ENCODE measurements around the gene LMX1B.

- no peak for TF ChIP-seq CTCF (IDR thresholded peaks at IDR 0.05)
- no peak for TF ChIP-seq ZBTB33 (IDR thresholded peaks at IDR 0.05; ENCODE audit: borderline replicate concordance, low read depth)
- no peak for TF ChIP-seq JUND (IDR thresholded peaks at IDR 0.05)
- TF ChIP-seq, protein P1, sequence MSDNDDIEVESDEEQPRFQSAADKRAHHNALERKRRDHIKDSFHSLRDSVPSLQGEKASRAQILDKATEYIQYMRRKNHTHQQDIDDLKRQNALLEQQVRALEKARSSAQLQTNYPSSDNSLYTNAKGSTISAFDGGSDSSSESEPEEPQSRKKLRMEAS (IDR thresholded peaks at IDR 0.05; ENCODE audit: low read depth): no peak
Measured at GRCh38 chr9:126665644-126666035, 51.9 kb downstream of the LMX1B start.

Data from SK-N-SH (cell line).